Thymus (tissue), 11 donors: ENCODE data around the gene PLA2G3. TPM values are rescaled to one million over a fixed set of nuclear protein-coding genes. Genes with fewer than 3 reads are reported as not detected.

Experiments used
- DNase-seq, 9 donors: peaks; one replicate each; pipeline ENCODE4 v3.0.0-alpha.2; 2013; ENCODE audit warnings: low spot score in 9 of 9, low read depth in 6 of 9, missing footprints in 1 of 9
- H3K27ac ChIP-seq, 2 donors: one replicate each; pipeline ENCODE4 v1.5.1; 2013; ENCODE audit warnings: control low read depth in 1 of 2, low read depth in 1 of 2, low read length in 1 of 2, mild to moderate bottlenecking in 1 of 2, moderate library complexity in 1 of 2
- H3K27me3 ChIP-seq, 2 donors: one replicate each; pipeline ENCODE4 v1.5.1; 2013; ENCODE audit warnings: low read length in 1 of 2; ENCODE audit not compliant: control insufficient read depth in 2 of 2, insufficient read depth in 1 of 2
- H3K36me3 ChIP-seq, 2 donors: one replicate each; pipeline ENCODE4 v1.5.1; 2013; ENCODE audit warnings: low read length in 1 of 2, mild to moderate bottlenecking in 1 of 2, moderate library complexity in 1 of 2; ENCODE audit not compliant: control insufficient read depth in 2 of 2, insufficient read depth in 2 of 2
- H3K4me1 ChIP-seq, 2 donors: one replicate each; pipeline ENCODE4 v1.5.1; 2013; ENCODE audit warnings: low read length in 2 of 2; ENCODE audit not compliant: control insufficient read depth in 2 of 2, insufficient read depth in 2 of 2
- H3K4me3 ChIP-seq, 2 donors: one replicate each; pipeline ENCODE4 v1.5.1; 2013; ENCODE audit warnings: low read length in 2 of 2, control low read depth in 1 of 2, mild to moderate bottlenecking in 1 of 2
- H3K9me3 ChIP-seq, 2 donors: one replicate each; pipeline ENCODE4 v1.5.1; 2013; ENCODE audit warnings: low read length in 1 of 2, mild to moderate bottlenecking in 1 of 2; ENCODE audit not compliant: control insufficient read depth in 2 of 2, insufficient read depth in 1 of 2
- WGBS: extraction: QIAGEN DNeasy Blood & Tissue Kit; methylation state at CpG from one replicate; pipeline ENCODE4 v1.1.7; 2013; 5-methylcytosine and 5-hydroxymethylcytosine counted together
- polyA plus RNA-seq: library from polyadenylated mRNA; stranded (reverse); fragments of 200-250 nt; gene quantifications from one replicate; pipeline ENCODE4 v1.2.3, GENCODE V29; 2013
- total RNA-seq: library from RNA; stranded (reverse); fragments of 120-200 nt; gene quantifications from one replicate; pipeline ENCODE4 v1.2.4, GENCODE V29; 2013
- donor health status: healthy.

Gene PLA2G3
- total and polyA plus RNA-seq, 2 donors = 0.39 to 0.42 TPM

GRCh38 chr22:31151872-31152271, 11.6 kb upstream of the PLA2G3 start:
- Histone ChIP-seq H3K27me3 (peaks cover 0 to 3% of the 10 kb centered on the region in 2 donors), H3K27ac (no peak overlapping the region), H3K9me3 (peaks cover 0 to 5% of the 10 kb centered on the region in 2 donors), H3K4me1 (no peaks in the 10 kb centered on the region), H3K4me3 (no peak overlapping the region), H3K36me3 (no peaks in the 10 kb centered on the region)
- no peak for DNase-seq
- 97% methylated on average over 2 of the region's 2 CpGs for WGBS

- Histone ChIP-seq H3K36me3 (no peaks in the 10 kb centered on the region), H3K27me3 (no peaks in the 10 kb centered on the region), H3K4me3 (no peak overlapping the region), H3K27ac (no peak overlapping the region), H3K4me1 (no peaks in the 10 kb centered on the region), H3K9me3 (peaks cover 0 to 5% of the 10 kb centered on the region in 2 donors)
- WGBS = 95% methylated on average over 3 of the region's 3 CpGs
- no peak for DNase-seq
Measured at GRCh38 chr22:31150615-31151014, 10.3 kb upstream of the PLA2G3 start.

DNA sequence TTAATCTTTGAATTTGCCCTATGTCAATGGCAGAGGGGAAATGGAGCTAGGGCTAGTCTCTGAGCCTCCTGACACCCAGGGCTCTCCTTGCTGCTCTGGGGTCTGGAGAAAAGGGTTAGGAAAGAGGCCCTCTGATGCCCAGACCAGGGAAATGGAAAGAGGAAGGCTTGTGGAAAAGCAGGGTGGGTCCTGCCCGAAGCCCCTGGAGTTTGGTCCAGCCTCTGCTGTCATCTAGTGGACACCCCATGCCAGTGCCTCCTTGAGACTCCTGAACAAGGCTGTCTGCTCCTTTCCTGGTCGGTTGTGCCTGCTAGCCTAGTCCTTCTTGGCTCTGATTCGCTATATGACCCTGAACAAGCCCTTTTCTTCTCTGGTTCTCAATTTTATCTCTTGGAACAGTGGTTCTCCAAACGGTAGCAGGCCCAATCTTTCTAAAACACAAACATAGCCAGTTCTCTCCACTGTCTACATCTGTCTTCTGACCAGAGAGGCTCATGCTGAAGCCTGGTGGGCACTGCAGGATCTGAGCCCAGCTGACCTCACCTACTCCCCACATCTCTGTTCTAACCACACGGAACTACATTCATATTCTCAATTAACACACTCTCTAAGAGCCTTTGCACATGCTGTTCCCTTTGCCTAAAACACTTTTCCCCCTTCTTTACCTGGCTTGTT, 8.8 kb upstream of the PLA2G3 start:
- Histone ChIP-seq H3K27me3 (no peaks in the 10 kb centered on the region), H3K4me1 (no peaks in the 10 kb centered on the region), H3K9me3 (peaks cover 0 to 5% of the 10 kb centered on the region in 2 donors), H3K27ac (no peak overlapping the region), H3K4me3 (no peak overlapping the region), H3K36me3 (no peaks in the 10 kb centered on the region)
- WGBS = 26% methylated on average over 5 of the region's 5 CpGs
- DNase-seq = peak in 2 of 9 donors; percentile 19 to 21

DNA sequence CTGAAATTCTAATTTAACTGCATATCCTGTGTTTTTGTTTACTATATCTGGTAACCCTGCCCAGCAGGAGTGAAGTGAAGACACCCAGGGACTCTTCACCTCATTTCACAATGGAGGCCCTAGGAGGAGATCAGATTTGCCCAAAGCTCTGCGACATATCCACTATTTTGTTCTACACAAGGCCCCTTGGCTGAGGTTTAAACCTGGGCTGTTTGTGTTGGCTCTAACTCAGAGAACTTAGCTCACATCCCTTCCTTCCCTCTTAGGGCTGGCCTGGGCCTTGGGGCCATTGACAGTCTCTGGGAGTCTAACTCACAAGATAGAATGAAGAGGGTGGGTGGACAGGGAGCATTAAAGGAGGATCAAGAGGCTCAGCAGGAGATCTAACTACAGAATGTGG, 8.2 kb upstream of the PLA2G3 start:
- no peaks in the 10 kb centered on the region for H3K27me3 ChIP-seq
- WGBS = 97% methylated on average over 1 of the region's 1 CpG
- DNase-seq = no peak
- no peak overlapping the region for H3K4me3 ChIP-seq
- peaks cover 0 to 5% of the 10 kb centered on the region in 2 donors for H3K9me3 ChIP-seq
- H3K4me1 ChIP-seq = no peaks in the 10 kb centered on the region
- no peaks in the 10 kb centered on the region for H3K36me3 ChIP-seq
- H3K27ac ChIP-seq = no peak overlapping the region

GRCh38 chr22:31144223-31144622, 3.9 kb upstream of the PLA2G3 start:
- DNase-seq = no peak
- peaks cover 0 to 7% of the 10 kb centered on the region in 2 donors for H3K4me1 ChIP-seq
- peaks cover 0 to 5% of the 10 kb centered on the region in 2 donors for H3K9me3 ChIP-seq
- no peaks in the 10 kb centered on the region for H3K36me3 ChIP-seq
- H3K27me3 ChIP-seq = peaks cover 0 to 7% of the 10 kb centered on the region in 2 donors
- no peak overlapping the region for H3K4me3 ChIP-seq
- no peak overlapping the region for H3K27ac ChIP-seq

DNA sequence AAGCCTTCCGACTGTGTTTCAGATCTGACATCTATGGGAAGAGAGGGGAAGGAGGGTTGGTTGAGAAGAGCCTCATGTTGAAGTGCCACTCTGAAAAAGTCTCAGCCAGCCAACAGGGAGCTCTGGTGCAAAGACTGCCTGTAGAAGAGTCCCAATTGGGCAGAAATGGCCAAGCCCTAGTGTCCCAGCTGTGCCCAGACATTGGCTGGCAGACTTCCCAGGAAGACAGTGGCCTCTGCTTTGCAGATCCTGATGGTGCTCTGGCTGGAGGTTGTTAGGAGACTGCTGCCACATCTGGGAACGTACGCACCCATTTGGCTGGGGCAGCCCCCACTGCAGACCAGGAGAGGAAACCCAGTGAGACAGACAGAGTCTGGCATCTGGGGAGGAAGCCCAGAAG, 3.2 kb upstream of the PLA2G3 start:
- Histone ChIP-seq H3K27ac (no peak overlapping the region), H3K27me3 (peaks cover 0 to 7% of the 10 kb centered on the region in 2 donors), H3K9me3 (peaks cover 0 to 5% of the 10 kb centered on the region in 2 donors), H3K4me1 (peaks cover 0 to 7% of the 10 kb centered on the region in 2 donors), H3K4me3 (no peak overlapping the region), H3K36me3 (no peaks in the 10 kb centered on the region)
- 91% methylated on average over 3 of the region's 3 CpGs for WGBS
- no peak for DNase-seq

DNA sequence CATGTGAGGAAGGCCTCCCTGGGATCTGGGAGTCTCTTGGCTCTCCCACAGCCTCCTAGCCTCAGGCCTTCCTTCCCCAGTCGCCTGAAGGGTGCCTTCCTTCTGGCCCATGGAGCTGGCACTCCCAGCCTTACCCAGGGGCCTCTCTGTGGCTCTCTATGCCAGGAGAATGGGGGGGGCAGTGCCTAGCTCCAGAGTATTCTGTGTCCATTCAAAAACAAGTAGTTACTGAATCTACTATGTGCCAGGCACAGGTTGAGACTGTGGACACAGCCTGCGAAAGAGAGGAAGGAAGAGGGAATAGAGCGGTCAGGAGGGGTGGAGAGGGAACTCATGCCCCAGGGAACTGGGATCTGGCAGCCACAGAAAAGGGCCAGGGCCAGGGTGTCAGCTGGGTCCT, 2.7 kb upstream of the PLA2G3 start:
- Histone ChIP-seq H3K4me1 (peaks cover 0 to 7% of the 10 kb centered on the region in 2 donors), H3K36me3 (no peaks in the 10 kb centered on the region), H3K9me3 (peaks cover 0 to 5% of the 10 kb centered on the region in 2 donors), H3K4me3 (no peak overlapping the region), H3K27me3 (peaks cover 0 to 7% of the 10 kb centered on the region in 2 donors), H3K27ac (no peak overlapping the region)
- 81% methylated on average over 3 of the region's 3 CpGs for WGBS
- no peak for DNase-seq

- DNase-seq = no peak
- peaks cover 0 to 7% of the 10 kb centered on the region in 2 donors for H3K4me1 ChIP-seq
- H3K36me3 ChIP-seq = no peaks in the 10 kb centered on the region
- peaks cover 0 to under 1% of the 10 kb centered on the region in 2 donors for H3K9me3 ChIP-seq
- no peak overlapping the region for H3K27ac ChIP-seq
- peaks cover 0 to 7% of the 10 kb centered on the region in 2 donors for H3K27me3 ChIP-seq
- WGBS = 89% methylated on average over 4 of the region's 4 CpGs
- H3K4me3 ChIP-seq = no peak overlapping the region
Measured at GRCh38 chr22:31142285-31142684, 2.0 kb upstream of the PLA2G3 start.

DNA sequence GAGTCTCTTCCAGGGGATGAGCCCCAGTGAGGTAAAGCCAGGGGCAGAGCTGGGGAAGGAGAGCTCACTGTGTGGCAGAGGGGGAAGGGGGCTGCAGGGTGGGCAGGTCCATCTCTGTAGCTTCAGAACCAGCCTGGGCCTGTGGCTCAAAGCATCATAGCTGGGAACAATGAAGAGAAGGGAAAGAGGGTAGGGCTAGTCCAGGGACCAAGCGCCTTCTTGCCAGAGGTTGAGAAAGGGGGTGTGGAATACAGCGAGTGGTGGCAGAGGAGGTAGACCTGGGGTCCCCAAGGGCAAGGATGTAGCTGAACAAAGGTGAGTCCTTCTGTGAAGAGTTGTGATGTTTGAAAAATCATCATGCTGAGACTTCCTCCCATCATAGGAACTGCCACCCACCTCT, 1.2 kb upstream of the PLA2G3 start:
- Histone ChIP-seq H3K36me3 (no peaks in the 10 kb centered on the region), H3K27me3 (peaks cover 0 to 7% of the 10 kb centered on the region in 2 donors), H3K4me1 (peaks cover 0 to 7% of the 10 kb centered on the region in 2 donors), H3K27ac (no peak overlapping the region), H3K4me3 (no peak overlapping the region), H3K9me3 (no peaks in the 10 kb centered on the region)
- 98% methylated on average over 2 of the region's 2 CpGs for WGBS
- DNase-seq = no peak
